HEK293 (cell line): ENCODE results near the gene MYCBPAP.

ENCODE experiments used
- CTCF ChIP-seq: fragments of 450-650 bp; formaldehyde crosslinking; IDR thresholded peaks from 2 replicates; pipeline ENCODE4 v1.5.1; 2016; ENCODE audit warnings: missing biosample characterization, missing genetic modification characterization
- PBX3 ChIP-seq: sonication (generic); formaldehyde crosslinking; IDR thresholded peaks from 2 replicates; pipeline ENCODE4 v1.8.1; 2022; ENCODE audit warnings: mild to moderate bottlenecking, moderate library complexity, missing genetic modification reagents
- TCF7L2 ChIP-seq: IDR thresholded peaks from 2 replicates; pipeline ENCODE4 v1.6.1; 2011; ENCODE audit warnings: low read depth, mild to moderate bottlenecking, inconsistent platforms, low read length, moderate library complexity, borderline replicate concordance
- TRIM28 ChIP-seq: IDR thresholded peaks from 2 replicates; pipeline ENCODE4 v1.6.1; 2011; ENCODE audit warnings: low read length, control low read depth, borderline replicate concordance
- ZBTB44 ChIP-seq: fragments of 450-650 bp; IDR thresholded peaks from 2 replicates; pipeline ENCODE4 v1.5.1; 2018; ENCODE audit warnings: missing biosample characterization, mild to moderate bottlenecking, missing genetic modification characterization
- ZNF10 ChIP-seq: fragments of 450-650 bp; formaldehyde crosslinking; IDR thresholded peaks from 2 replicates; pipeline ENCODE4 v1.5.1; 2017; ENCODE audit warnings: missing biosample characterization, missing genetic modification characterization
- ZNF629 ChIP-seq: fragments of 450-650 bp; formaldehyde crosslinking; IDR thresholded peaks from 2 replicates; pipeline ENCODE4 v1.5.1; 2017; ENCODE audit warnings: missing biosample characterization, missing genetic modification characterization
- ZNF639 ChIP-seq: fragments of 450-650 bp; formaldehyde crosslinking; IDR thresholded peaks from 2 replicates; pipeline ENCODE4 v1.5.1; 2016; ENCODE audit warnings: missing biosample characterization, missing genetic modification characterization
- ZNF670 ChIP-seq: fragments of 450-650 bp; formaldehyde crosslinking; IDR thresholded peaks from 2 replicates; pipeline ENCODE4 v1.5.1; 2016; ENCODE audit warnings: missing biosample characterization, missing genetic modification characterization, low read depth
- ZSCAN30 ChIP-seq: fragments of 450-650 bp; IDR thresholded peaks from 2 replicates; pipeline ENCODE4 v1.5.1; 2018; ENCODE audit warnings: missing biosample characterization, mild to moderate bottlenecking, missing genetic modification characterization, moderate library complexity
- TF ChIP-seq, protein P1 (sequence below): fragments of 450-650 bp; formaldehyde crosslinking; IDR thresholded peaks from 2 replicates; pipeline ENCODE4 v1.5.1; 2017; ENCODE audit warnings: missing biosample characterization, mild to moderate bottlenecking, missing genetic modification characterization, moderate library complexity

- TF ChIP-seq ZNF10 (tag by site-specific recombination) (no peak), TCF7L2 (no peak), CTCF (no peak), TRIM28 (no peak), ZBTB44 (tag by site-specific recombination) (no peak), PBX3 (CRISPR knock-in tag) (no peak), ZSCAN30 (tag by site-specific recombination) (no peak), ZNF670 (tag by site-specific recombination) (no peak), ZNF629 (tag by site-specific recombination) (no peak), ZNF639 (no peak)
- TF ChIP-seq, protein P1, sequence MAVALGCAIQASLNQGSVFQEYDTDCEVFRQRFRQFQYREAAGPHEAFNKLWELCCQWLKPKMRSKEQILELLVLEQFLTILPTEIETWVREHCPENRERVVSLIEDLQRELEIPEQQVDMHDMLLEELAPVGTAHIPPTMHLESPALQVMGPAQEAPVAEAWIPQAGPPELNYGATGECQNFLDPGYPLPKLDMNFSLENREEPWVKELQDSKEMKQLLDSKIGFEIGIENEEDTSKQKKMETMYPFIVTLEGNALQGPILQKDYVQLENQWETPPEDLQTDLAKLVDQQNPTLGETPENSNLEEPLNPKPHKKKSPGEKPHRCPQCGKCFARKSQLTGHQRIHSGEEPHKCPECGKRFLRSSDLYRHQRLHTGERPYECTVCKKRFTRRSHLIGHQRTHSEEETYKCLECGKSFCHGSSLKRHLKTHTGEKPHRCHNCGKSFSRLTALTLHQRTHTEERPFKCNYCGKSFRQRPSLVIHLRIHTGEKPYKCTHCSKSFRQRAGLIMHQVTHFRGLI, result no peak
These were observed 40.4 kb upstream of the MYCBPAP start for GRCh38 chr17:50467855-50468303.
